ENCODE measurements around the gene JSRP1. TPM values are rescaled to one million over a fixed set of nuclear protein-coding genes. Genes with fewer than 3 reads are reported as not detected.
A peak's percentile ranks its signal among the peaks of the same experiment; 100 is the strongest.

JSRP1 gene
- total RNA-seq, 3 donors from 2014 or later = 0.63 to 0.95 (median 0.89) TPM

- H3K27me3 Mint-ChIP-seq (ENCODE audit: low read depth) = no peaks in the 10 kb centered on the region
- DNase-seq (peak; percentile 56), ATAC-seq (no peak)
- H3K9me3 Mint-ChIP-seq = no peaks in the 10 kb centered on the region
- H3K36me3 Mint-ChIP-seq (ENCODE audit: insufficient read depth) = no peaks in the 10 kb centered on the region
- H3K4me3 Mint-ChIP-seq = no peak overlapping the region
- H3K4me1 Mint-ChIP-seq (ENCODE audit: low read depth) = peaks cover 36% of the 10 kb centered on the region
These were observed 5.4 kb upstream of the JSRP1 start for GRCh38 chr19:2261438-2262172.

- Mint-ChIP-seq H3K4me3 (peak overlapping the region; percentile 54), H3K9me3 (no peaks in the 10 kb centered on the region), H3K27me3 (ENCODE audit: low read depth) (no peaks in the 10 kb centered on the region), H3K4me1 (ENCODE audit: low read depth) (peaks cover 31% of the 10 kb centered on the region), H3K36me3 (ENCODE audit: insufficient read depth) (no peaks in the 10 kb centered on the region)
- no peak for ATAC-seq
- no peak for DNase-seq
These were observed 4.2 kb upstream of the JSRP1 start for GRCh38 chr19:2260341-2260805.

DNA sequence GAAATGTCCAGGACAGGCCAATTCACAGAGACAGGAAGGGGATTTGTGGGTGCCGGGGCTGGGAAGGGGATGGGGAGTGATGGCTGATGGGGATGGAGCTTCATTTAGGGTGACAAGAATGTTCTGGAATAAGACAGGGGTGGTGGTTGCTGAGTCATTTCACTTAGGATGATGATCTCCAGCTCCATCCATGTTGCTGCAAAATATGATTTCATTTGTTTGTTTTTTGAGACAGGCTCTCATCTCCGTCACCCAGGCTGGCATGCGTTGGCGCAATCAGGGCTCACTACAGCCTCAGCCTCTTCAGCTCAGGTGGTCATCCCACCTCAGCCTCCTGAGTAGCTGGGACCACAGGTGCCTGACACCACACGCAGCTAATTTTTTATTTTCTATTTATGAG lies 3.1 kb upstream of the JSRP1 start:
- no peaks in the 10 kb centered on the region for H3K36me3 Mint-ChIP-seq (ENCODE audit: insufficient read depth)
- H3K9me3 Mint-ChIP-seq = no peaks in the 10 kb centered on the region
- no peak for DNase-seq
- peaks cover 31% of the 10 kb centered on the region for H3K4me1 Mint-ChIP-seq (ENCODE audit: low read depth)
- H3K4me3 Mint-ChIP-seq = no peak overlapping the region
- no peaks in the 10 kb centered on the region for H3K27me3 Mint-ChIP-seq (ENCODE audit: low read depth)
- no peak for ATAC-seq

GRCh38 chr19:2255112-2255845 lies 938 bp downstream of the JSRP1 start:
- DNase-seq (no peak), ATAC-seq (no peak)
- Mint-ChIP-seq H3K9me3 (no peaks in the 10 kb centered on the region), H3K36me3 (ENCODE audit: insufficient read depth) (no peaks in the 10 kb centered on the region), H3K27me3 (ENCODE audit: low read depth) (peaks cover 10% of the 10 kb centered on the region), H3K4me3 (no peak overlapping the region), H3K4me1 (ENCODE audit: low read depth) (peaks cover 40% of the 10 kb centered on the region)

GRCh38 chr19:2254064-2254872 lies 1.9 kb downstream of the JSRP1 start:
- no peak for ATAC-seq
- Mint-ChIP-seq H3K9me3 (no peaks in the 10 kb centered on the region), H3K27me3 (ENCODE audit: low read depth) (peaks cover 12% of the 10 kb centered on the region), H3K4me3 (peak overlapping the region; percentile 37), H3K4me1 (ENCODE audit: low read depth) (peaks cover 31% of the 10 kb centered on the region), H3K36me3 (ENCODE audit: insufficient read depth) (no peaks in the 10 kb centered on the region)
- no peak for DNase-seq

- H3K4me1 Mint-ChIP-seq (ENCODE audit: low read depth) = peaks cover 24% of the 10 kb centered on the region
- H3K4me3 Mint-ChIP-seq = peak overlapping the region; percentile 46
- no peaks in the 10 kb centered on the region for H3K36me3 Mint-ChIP-seq (ENCODE audit: insufficient read depth)
- peaks cover 12% of the 10 kb centered on the region for H3K27me3 Mint-ChIP-seq (ENCODE audit: low read depth)
- DNase-seq (peak; percentile 54), ATAC-seq (peak; percentile 23 to 39)
- H3K9me3 Mint-ChIP-seq = no peaks in the 10 kb centered on the region
These were observed 2.8 kb downstream of the JSRP1 start for GRCh38 chr19:2253106-2254063.

GRCh38 chr19:2252797-2253105 lies 3.5 kb downstream of the JSRP1 start:
- Mint-ChIP-seq H3K4me3 (peak overlapping the region; percentile 46), H3K27me3 (ENCODE audit: low read depth) (peaks cover 12% of the 10 kb centered on the region)

GRCh38 chr19:2252055-2252796 lies 4.0 kb downstream of the JSRP1 start:
- H3K27me3 Mint-ChIP-seq (ENCODE audit: low read depth) = peaks cover 12% of the 10 kb centered on the region
- no peaks in the 10 kb centered on the region for H3K36me3 Mint-ChIP-seq (ENCODE audit: insufficient read depth)
- no peaks in the 10 kb centered on the region for H3K9me3 Mint-ChIP-seq
- peak overlapping the region; percentile 54 for H3K4me3 Mint-ChIP-seq
- ATAC-seq = no peak
- peaks cover 16% of the 10 kb centered on the region for H3K4me1 Mint-ChIP-seq (ENCODE audit: low read depth)
- DNase-seq = no peak

More at GRCh38 chr19:2252797-2253105, 3.5 kb downstream of the JSRP1 start:
- H3K4me1 Mint-ChIP-seq (ENCODE audit: low read depth) = peaks cover 17% of the 10 kb centered on the region
- ATAC-seq (peak; percentile 3), DNase-seq (no peak)
- H3K9me3 Mint-ChIP-seq = no peaks in the 10 kb centered on the region
- H3K36me3 Mint-ChIP-seq (ENCODE audit: insufficient read depth) = no peaks in the 10 kb centered on the region

DNA sequence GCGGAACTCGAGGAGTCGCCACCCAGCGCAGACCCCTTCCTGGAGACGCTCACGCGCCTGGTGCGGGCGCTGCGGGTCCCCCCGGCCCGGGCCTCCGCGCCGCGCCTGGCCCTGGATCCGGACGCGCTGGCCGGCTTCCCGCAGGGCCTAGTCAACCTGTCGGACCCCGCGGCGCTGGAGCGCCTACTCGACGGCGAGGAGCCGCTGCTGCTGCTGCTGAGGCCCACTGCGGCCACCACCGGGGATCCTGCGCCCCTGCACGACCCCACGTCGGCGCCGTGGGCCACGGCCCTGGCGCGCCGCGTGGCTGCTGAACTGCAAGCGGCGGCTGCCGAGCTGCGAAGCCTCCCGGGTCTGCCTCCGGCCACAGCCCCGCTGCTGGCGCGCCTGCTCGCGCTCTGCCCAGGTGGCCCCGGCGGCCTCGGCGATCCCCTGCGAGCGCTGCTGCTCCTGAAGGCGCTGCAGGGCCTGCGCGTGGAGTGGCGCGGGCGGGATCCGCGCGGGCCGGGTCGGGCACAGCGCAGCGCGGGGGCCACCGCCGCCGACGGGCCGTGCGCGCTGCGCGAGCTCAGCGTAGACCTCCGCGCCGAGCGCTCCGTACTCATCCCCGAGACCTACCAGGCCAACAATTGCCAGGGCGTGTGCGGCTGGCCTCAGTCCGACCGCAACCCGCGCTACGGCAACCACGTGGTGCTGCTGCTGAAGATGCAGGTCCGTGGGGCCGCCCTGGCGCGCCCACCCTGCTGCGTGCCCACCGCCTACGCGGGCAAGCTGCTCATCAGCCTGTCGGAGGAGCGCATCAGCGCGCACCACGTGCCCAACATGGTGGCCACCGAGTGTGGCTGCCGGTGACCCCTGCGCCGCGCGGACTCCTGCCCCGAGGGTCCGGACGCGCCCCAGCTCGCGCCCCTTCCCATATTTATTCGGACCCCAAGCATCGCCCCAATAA lies 4.8 kb downstream of the JSRP1 start:
- Mint-ChIP-seq H3K4me1 (ENCODE audit: low read depth) (peaks cover 13% of the 10 kb centered on the region), H3K36me3 (ENCODE audit: insufficient read depth) (peaks cover 3% of the 10 kb centered on the region), H3K9me3 (no peaks in the 10 kb centered on the region), H3K27me3 (ENCODE audit: low read depth) (peaks cover 12% of the 10 kb centered on the region), H3K4me3 (peak overlapping the region; percentile 54)
- ATAC-seq = peak; percentile 30 to 35
- no peak for DNase-seq

- DNase-seq (no peak), ATAC-seq (peak in 1 of 2 donors; percentile 0)
- peaks cover 6% of the 10 kb centered on the region for H3K36me3 Mint-ChIP-seq (ENCODE audit: insufficient read depth)
- no peak overlapping the region for H3K4me3 Mint-ChIP-seq
- peaks cover 13% of the 10 kb centered on the region for H3K4me1 Mint-ChIP-seq (ENCODE audit: low read depth)
- H3K9me3 Mint-ChIP-seq = no peaks in the 10 kb centered on the region
- H3K27me3 Mint-ChIP-seq (ENCODE audit: low read depth) = peaks cover 12% of the 10 kb centered on the region
These were observed 5.5 kb downstream of the JSRP1 start for GRCh38 chr19:2250766-2251105.

DNA sequence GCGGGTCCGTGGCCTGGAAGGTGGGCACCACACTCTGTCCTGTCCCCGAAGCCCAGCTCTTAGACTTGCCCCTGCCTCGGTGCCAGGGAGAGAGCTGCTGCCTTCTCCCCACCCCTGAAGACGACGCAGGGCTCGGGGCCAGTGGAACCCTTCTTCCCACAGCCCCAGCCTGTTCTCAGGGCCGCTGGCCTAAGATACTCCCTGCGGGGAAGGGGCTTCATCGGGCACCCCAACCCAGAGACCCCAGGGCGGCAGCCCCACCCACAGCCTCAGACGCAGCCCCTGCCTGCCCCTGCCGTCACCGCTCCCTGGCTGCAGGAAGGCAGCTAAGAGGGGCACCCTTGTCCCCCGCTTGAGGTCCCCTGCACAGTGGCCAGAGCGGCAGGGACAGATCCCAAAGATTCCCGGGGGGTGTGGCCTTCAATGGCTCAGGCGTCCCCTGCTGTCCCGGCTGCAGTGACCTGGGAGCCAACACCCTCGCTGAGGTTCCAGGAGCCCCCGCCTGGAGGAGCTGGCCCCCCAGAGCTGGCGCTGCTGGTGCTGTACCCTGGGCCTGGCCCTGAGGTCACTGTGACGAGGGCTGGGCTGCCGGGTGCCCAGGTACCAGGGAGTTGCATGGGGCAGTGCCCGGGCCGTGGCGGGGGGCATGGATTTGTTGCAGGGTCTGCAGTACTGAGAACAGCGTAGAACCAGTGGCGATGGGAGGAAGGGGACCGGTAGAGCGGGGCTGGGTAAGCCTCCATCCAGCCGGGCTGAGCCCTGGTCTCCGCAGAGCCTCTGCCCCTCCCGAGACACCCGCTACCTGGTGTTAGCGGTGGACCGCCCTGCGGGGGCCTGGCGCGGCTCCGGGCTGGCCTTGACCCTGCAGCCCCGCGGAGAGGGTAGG lies 6.1 kb downstream of the JSRP1 start:
- peaks cover 8% of the 10 kb centered on the region for H3K36me3 Mint-ChIP-seq (ENCODE audit: insufficient read depth)
- DNase-seq = no peak
- H3K4me1 Mint-ChIP-seq (ENCODE audit: low read depth) = peaks cover 13% of the 10 kb centered on the region
- ATAC-seq = peak in 1 of 2 donors; percentile 7
- no peak overlapping the region for H3K4me3 Mint-ChIP-seq
- no peaks in the 10 kb centered on the region for H3K9me3 Mint-ChIP-seq
- peaks cover 12% of the 10 kb centered on the region for H3K27me3 Mint-ChIP-seq (ENCODE audit: low read depth)
